GM12864 (cell line): ENCODE measurements around the gene GUCD1.

Source experiments
- DNase-seq: peaks from one replicate; pipeline ENCODE4 v3.0.0-alpha.2; 2011; ENCODE audit warnings: low read depth
- H3K4me3 ChIP-seq: 2 replicates; pipeline ENCODE4 v1.5.1; 2011; ENCODE audit warnings: mild to moderate bottlenecking, low read depth, low read length, control low read depth
- CTCF ChIP-seq: IDR thresholded peaks from 2 replicates; pipeline ENCODE4 v1.5.1; 2011; ENCODE audit warnings: low read depth, mild to moderate bottlenecking, moderate library complexity, low read length, control low read depth, inconsistent platforms; ENCODE audit errors: missing control alignments

The GUCD1 gene

GRCh38 chr22:24587251-24587650, 32.3 kb upstream of the GUCD1 start:
- TF ChIP-seq CTCF, result no peak
- H3K4me3 ChIP-seq, result no peak overlapping the region
- no peak for DNase-seq

DNA sequence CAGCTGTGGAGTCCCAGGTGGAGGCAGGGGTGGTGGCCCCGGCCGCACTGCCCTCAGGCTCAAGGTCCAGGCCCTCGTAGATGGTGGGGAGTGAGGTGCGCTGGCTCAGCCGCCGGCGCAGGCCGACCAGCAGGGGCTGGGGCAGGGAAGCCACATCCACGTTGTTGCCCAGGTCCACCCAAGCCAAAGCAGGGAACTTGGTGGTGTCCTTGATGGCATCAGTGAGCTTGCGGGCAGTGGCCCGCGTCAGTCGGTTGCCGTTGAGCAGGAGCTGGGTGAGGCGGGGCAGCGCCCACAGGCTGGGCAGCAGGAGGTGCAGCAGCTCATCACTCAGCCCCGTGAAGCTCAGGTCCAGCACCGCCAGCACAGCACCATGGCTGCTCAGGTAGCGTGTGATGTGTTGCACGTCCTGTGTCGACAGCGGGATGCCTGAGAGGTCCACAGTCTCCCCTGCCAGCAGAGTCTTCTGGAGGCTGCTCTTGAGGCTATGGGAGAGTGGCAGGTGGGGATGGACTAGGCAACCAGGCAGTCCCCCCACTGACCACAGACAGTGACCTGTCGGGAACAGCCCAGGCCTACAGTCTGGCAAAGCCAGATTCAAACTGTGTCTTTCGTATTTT, 31.1 kb upstream of the GUCD1 start:
- no peak overlapping the region for H3K4me3 ChIP-seq
- DNase-seq, result no peak
- no peak for TF ChIP-seq CTCF

DNA sequence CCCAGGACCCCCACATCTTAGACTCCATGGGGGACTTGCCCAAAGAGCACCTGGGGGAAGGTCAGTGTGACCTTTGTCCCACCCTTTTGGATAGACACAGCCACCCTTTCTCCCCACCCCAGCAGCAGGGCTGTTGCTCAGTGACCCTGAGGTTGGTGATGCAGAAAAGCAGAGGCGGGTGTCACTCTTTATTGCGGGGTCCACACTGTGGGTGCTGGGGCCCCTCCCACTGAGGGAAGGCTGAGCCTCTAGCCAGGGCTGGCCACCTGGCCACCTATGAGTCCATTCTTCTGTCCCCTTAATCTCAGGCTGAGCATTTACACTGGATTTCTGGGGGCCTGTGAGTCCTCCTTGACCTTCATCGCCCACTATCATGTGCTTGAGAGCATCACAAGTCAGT, 30.5 kb upstream of the GUCD1 start:
- H3K4me3 ChIP-seq, result no peak overlapping the region
- TF ChIP-seq CTCF, result no peak
- no peak for DNase-seq

- no peak overlapping the region for H3K4me3 ChIP-seq
- TF ChIP-seq CTCF, result no peak
- no peak for DNase-seq
Measured at GRCh38 chr22:24584871-24585411, 30.0 kb upstream of the GUCD1 start.

DNA sequence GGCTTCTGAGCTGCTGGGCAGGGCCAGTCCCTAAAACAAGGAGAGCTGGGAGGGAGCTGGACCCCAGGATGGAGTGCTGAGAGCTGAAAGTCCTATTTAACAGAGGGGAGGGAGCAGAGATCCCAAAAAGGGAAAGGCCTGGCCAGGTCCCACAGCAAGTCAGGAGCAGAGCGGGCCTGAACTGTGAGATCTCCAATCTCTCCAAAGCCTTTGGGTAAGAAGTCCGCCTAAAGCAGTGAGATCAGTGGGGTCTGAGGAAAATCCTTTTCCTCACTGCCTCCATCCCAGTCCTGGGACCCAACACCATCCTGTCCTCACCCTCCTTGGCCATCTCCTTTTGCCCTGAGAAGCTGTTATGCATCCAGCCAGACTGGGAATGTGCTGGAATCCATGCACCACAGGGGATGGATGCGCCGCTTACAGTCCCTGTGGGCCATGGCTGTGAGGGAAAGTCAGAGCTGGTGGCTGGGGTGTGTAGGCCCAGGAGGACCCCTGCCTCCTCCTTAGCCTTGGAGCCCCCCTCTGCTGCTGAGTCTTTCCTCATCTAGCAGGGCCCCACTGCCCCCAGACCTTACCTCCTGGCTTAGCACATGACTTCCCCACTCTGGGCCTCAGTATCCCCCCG, 29.3 kb upstream of the GUCD1 start:
- no peak overlapping the region for H3K4me3 ChIP-seq
- TF ChIP-seq CTCF, result no peak
- no peak for DNase-seq

DNA sequence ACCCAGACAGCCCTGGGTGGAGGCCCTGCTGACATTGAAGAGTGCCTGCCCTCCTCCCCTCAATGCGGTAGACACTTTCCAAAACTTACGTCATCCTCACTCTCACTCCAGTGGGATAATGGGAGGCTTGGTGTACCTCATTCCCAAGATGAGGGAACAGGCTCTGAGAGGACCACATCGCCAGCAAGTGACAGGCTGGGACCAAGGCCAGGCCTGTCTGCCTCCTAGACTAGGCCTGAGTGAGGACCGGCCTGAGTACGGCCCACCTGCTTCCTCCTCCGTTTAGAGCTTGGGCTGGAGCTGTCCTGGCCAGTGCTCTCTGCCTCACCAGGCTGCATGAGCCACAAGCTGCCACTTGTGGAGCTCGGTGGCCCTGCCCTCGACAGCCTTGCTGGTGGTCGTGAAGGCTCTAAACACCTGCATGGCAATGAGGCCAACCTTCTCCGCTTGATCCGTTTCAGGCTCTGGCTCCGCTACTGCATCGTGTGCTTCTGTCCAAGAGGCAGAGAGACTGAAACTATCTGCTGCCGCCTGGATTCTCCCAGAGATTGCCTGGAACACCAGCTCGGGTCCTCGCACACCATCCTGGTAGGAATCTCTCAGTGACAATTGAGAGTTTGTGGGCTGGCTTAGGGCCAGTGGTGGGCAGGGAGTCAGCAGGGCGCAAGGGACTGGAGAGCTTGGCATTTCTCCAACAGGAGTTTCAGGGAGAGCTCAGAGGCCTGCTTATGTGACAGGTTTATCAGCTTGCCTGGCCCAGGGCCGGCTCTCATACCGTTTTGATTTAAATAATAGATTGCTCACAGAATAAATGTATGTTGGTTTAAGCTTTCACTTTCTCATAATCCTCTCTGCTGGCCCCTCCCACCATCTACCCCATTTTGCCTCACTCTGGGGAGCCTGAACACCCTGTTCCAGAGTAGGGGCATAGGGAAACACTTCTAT, 28.6 kb upstream of the GUCD1 start:
- no peak for TF ChIP-seq CTCF
- no peak overlapping the region for H3K4me3 ChIP-seq
- no peak for DNase-seq
